Measurements from ENCODE around the gene ZBTB38.

The ZBTB38 gene

GRCh38 chr3:141384575-141384974 is 16.3 kb downstream of the ZBTB38 start:
- H3K27ac ChIP-seq: no peak overlapping the region

GRCh38 chr3:141385406-141386125 is 17.3 kb downstream of the ZBTB38 start:
- TF ChIP-seq CTCF (IDR thresholded peaks at IDR 0.05) (no peak), ZFX (IDR thresholded peaks at IDR 0.05; ENCODE audit: borderline replicate concordance) (no peak)
- no peak overlapping the region for H3K27ac ChIP-seq

More at GRCh38 chr3:141384575-141384974, 16.3 kb downstream of the ZBTB38 start:
- no peak for TF ChIP-seq CTCF (IDR thresholded peaks at IDR 0.05)
- no peak for TF ChIP-seq ZFX (IDR thresholded peaks at IDR 0.05; ENCODE audit: borderline replicate concordance)

- no peak overlapping the region for H3K27ac ChIP-seq
- TF ChIP-seq CTCF (IDR thresholded peaks at IDR 0.05) (no peak), ZFX (IDR thresholded peaks at IDR 0.05; ENCODE audit: borderline replicate concordance) (no peak)
Observed at GRCh38 chr3:141386126-141386488, 17.8 kb downstream of the ZBTB38 start.

GRCh38 chr3:141386611-141387111 is 18.4 kb downstream of the ZBTB38 start:
- H3K27ac ChIP-seq: no peak overlapping the region

GRCh38 chr3:141387516-141387915 is 19.2 kb downstream of the ZBTB38 start:
- TF ChIP-seq ZFX (IDR thresholded peaks at IDR 0.05; ENCODE audit: borderline replicate concordance) (no peak), CTCF (IDR thresholded peaks at IDR 0.05) (no peak)
- H3K27ac ChIP-seq: no peak overlapping the region

More at GRCh38 chr3:141386611-141387111, 18.4 kb downstream of the ZBTB38 start:
- TF ChIP-seq ZFX (IDR thresholded peaks at IDR 0.05; ENCODE audit: borderline replicate concordance) (no peak), CTCF (IDR thresholded peaks at IDR 0.05) (no peak)

GRCh38 chr3:141388395-141388794 is 20.1 kb downstream of the ZBTB38 start:
- no peak overlapping the region for H3K27ac ChIP-seq
- TF ChIP-seq ZFX (IDR thresholded peaks at IDR 0.05; ENCODE audit: borderline replicate concordance): no peak
- TF ChIP-seq CTCF (IDR thresholded peaks at IDR 0.05): no peak

GRCh38 chr3:141388823-141389621 is 20.7 kb downstream of the ZBTB38 start:
- TF ChIP-seq CTCF (IDR thresholded peaks at IDR 0.05): no peak
- no peak for TF ChIP-seq ZFX (IDR thresholded peaks at IDR 0.05; ENCODE audit: borderline replicate concordance)
- H3K27ac ChIP-seq: no peak overlapping the region

Measured in 22Rv1 (cell line).